Measurements from ENCODE around the gene PHF14.
"Not testable (repeated sequence)": the region's sequence is repeated elsewhere in the genome, so short reads cannot be mapped to it uniquely, and the experiment has no call there.

PHF14 gene

DNA sequence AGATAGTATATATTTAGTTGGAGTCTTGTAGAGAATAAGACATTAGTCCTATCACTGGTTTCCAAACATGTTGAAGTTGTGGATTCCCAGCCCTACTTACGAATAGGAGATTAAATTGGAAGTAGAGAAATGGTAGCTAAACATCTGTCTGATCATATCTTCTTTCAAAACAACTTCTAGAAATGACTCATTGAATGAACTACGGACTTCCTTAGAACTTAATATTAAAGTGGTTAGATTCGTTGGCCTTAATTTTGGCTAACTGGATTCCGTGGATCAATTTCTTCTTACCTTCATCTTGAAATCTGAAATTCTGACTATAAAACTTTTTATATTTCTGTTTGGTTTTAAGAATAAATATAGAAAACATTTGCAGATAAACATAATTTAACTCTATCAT lies 3.4 kb downstream of the PHF14 start:
- DNase-seq (ENCODE audit: low read depth): no peak

- DNase-seq (ENCODE audit: low read depth): no peak
These were observed 7.6 kb downstream of the PHF14 start for GRCh38 chr7:10981317-10981716.

GRCh38 chr7:10990748-10991147 lies 17.1 kb downstream of the PHF14 start:
- not testable (repeated sequence) for DNase-seq (ENCODE audit: low read depth)

DNA sequence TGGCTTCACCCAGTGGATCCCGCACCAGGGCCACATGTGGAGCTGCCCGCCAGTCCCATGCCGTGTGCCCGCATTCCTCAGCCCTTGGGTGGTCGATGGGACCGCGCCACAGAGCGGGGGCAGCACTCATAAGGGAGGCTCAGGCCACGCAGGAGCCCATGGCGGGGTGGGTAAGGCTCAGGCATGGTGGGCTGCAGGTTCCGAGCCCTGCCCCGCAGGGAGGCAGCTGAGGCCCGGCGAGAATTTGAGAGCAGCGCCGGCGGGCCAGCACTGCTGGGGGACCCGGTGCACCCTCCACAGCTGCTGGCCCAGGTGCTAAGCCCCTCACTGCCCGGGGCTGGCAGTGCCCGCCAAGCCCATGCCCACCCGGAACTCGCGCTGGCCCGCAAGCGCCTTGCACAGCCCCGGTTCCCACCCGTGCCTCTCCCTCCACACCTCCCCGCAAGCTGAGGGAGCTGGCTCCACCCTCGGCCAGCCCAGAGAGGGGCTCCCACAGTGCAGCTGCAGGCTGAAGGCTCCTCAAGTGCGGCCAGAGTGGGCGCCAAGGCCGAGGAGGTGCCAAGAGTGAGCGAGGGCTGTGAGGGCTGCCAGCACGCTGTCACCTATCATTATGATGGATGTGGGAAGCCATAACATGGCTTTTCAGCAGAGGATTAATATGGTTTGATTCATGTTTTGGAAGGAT lies 22.0 kb downstream of the PHF14 start:
- DNase-seq (ENCODE audit: low read depth): not testable (repeated sequence)

DNA sequence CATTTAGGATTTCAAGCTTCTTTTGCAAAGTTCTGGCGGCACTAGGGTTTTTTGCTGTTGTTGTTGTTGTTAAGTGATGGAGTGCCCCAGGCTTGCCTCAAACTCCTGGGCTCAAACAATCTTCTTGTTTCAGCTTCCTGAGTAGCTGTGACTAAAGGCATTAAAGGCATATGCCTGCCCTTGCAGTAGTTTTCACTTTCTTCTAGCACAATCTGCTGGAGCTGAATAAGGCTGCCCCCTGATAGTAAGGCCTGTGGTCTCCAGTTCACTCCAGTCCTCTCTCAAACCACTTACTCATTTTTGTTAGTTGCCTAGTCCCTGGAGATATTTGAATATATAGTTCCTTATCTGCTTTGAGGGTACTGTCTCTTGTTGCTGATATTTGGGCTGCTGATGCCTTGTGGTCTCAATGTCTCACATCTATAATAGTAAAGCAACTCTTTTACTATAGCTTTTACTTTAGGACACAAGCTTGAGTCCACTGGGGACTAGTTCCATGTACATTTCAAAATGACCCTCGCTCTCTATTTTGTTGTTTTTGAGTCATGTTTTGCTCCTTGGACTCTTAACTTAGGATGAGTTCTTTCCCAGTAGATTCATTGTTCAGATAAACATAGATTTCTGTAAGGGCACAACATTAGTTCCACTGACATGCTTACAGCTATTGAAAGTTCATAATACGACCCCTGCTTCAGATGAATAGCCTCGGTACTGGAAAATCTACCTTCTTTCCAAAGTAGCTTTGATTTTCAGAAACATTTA lies 25.5 kb downstream of the PHF14 start:
- DNase-seq (ENCODE audit: low read depth): no peak

DNA sequence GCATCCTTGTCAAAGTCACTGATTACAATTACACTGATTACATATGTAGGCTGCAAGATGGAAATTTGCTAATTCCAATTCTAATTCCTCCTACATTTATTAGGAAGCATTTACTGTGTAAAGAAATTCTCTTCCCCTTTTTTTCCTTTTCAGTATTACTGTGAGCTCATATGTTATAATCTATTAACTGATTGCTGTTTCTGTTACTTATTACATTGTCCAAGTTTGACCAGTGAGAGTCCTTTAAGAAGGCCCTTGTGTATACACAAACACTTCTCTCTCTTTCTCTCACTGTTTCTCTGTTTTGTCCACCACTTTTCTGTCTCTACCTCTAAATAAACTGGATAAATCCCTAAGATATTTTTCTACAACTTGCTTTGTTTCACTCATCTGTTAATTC lies 31.5 kb downstream of the PHF14 start:
- DNase-seq (ENCODE audit: low read depth): no peak

DNA sequence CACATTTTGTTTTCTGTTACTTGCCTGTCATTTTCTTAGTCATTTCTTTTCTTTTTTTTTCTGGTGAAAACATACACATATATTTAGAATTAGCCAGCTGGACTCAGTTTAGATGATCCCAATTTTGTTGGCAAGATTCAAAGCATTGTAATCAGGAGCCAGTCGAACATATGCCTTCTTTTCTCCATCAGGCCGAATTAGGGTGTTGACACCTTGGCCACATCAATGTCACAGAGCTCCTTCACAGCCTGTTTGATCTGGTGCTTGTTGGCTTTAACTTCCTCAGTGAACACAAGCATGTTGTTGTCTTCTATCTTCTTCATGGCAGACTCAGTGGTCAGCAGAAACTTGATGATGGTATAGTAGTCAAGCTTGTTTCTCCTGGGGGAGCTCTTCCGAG lies 32.6 kb downstream of the PHF14 start:
- DNase-seq (ENCODE audit: low read depth): no peak

DNA sequence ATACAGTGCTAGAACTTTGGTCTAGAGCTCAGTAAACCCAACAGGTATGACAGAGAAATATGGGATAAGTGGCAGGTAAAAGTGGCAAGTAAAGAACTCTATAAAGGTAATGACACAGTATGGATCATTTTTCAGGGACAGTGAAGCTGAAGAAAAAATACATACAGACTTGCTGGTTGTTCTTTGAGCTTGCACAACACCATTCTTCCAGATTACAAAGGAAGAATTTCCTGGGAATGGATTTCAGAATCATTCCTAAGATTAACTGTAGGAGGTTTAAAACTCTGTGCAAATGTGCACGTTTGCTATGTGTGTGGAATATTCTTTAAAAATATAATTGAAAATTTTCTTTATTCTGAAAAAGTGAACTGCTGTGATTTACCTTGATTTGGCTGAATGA lies 36.0 kb downstream of the PHF14 start:
- no peak for DNase-seq (ENCODE audit: low read depth)

- no peak for DNase-seq (ENCODE audit: low read depth)
These were observed 47.8 kb downstream of the PHF14 start for GRCh38 chr7:11021468-11021867.

GRCh38 chr7:11026452-11027359 lies 53.0 kb downstream of the PHF14 start:
- DNase-seq (ENCODE audit: low read depth): no peak

GRCh38 chr7:11035661-11036060 lies 62.0 kb downstream of the PHF14 start:
- no peak for DNase-seq (ENCODE audit: low read depth)

GRCh38 chr7:11039974-11040373 lies 66.3 kb downstream of the PHF14 start:
- DNase-seq (ENCODE audit: low read depth): no peak

DNA sequence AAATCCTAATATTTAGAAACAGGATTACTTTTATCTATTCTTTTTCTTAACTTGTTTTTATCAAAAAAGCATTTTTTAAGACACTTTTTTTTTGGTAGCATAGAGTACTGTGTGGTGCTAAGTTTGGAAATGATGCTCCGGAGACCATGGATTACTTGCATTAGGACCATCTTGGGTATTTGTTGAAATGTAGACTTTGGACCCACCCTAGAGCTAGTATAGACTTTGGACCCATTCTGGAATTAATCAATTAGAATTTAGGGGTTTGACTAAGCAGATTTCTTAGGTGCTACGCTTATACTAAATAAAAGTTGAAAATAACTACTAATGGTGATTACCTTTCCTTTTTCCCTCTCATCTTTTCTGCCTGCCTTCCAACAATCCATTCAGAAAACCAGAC lies 80.4 kb downstream of the PHF14 start:
- DNase-seq (ENCODE audit: low read depth): no peak

DNA sequence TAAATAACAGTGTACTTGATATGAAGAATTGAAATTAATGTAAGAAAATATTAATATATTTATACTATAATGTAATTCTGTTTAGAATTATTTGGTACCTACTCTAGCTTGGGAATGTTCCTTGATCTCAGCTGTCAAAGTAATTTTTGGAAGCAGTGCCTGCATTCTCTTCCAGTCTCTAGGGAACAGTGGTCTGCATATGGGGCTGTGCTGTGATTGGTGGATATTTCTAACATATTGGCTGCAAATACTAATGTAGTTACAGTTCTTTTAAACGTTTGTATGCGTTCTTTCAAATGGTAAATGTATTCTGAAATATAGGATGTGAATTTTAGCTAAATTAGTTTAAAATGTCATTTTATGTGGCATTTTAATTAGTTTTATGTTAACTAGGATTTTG lies 87.2 kb downstream of the PHF14 start:
- no peak for DNase-seq (ENCODE audit: low read depth)

DNA sequence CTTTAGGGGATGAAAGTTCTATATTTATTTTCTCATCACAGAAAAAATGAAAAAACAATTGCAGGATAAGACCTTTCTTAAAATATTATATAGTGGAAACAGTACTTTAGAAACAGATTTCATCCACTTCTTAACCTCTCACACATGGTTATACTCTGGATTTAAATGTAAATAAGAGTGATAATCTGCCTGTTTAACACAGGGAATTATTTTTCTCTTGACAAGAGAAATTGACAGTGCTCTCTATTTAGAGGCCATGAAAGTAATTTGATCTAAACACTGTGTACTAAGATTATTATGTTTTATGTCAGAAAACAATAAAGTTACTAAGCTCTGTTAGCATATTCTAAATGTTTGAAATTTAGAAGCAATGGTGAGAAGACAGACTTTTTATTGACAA lies 88.4 kb downstream of the PHF14 start:
- no peak for DNase-seq (ENCODE audit: low read depth)

DNA sequence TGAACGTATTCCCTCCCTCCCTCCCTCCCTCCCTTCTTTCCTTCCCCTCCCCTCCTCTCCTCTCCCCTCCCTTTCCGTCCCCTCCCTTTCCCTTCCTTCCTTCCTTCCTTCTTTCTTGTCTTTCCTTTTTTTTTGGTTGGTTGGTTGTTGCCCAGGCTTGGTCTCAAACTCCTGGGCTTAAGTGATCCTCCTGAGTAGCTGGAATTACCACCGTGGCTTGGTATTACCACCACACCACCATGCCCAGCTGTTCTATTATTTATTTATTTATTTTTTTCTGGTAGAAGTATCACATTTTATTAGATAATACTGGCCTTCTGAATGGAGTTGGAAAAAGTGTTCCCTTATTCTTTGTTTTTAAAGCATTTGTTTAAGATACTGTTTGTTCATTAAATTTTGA lies 95.9 kb downstream of the PHF14 start:
- DNase-seq (ENCODE audit: low read depth): no peak

DNA sequence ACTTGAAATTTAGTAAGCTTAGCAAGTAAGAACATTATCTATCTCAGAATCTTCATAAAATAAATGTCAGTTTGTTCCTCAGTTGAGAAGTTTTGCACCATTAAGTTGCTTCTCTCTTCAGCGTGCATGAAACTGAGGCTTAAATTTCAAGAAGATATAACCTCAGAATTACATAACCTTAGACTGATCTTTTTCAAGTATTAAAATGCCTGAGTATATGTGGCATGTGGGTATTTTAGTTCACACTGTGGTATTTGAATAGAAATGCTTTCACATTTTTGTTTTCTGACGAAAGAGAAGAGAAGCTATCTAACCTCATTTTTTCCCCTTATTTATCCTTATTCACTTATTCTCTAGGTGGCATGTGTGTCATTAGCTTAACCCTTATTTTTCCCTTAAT lies 104.1 kb downstream of the PHF14 start:
- no peak for DNase-seq (ENCODE audit: low read depth)

DNA sequence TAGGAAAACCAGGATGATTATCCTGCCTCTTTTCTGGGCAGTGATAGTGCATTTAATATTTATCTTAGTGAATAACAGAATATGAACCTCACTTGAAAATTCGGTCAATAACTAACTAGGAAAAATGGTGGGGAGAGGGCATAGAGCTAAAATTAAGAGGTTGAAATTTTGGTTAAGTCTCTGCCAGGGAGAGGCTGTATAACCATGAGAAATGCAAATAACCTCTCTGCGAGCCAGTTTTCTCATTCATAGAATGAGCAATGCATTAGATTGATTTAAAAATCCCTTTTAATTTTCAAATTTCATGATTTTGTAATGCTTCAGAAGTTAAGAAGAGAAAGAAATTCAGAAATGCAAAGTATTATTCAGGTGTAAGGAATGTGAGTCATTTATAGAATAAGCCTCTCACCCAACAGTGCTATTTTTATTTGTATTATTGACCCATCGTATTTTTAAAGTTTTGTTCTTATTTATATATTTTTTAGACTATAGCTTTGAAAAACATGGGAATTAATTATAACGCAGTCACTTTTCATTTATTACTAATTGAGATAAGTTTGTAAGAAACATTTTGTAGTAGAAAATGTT lies 104.7 kb downstream of the PHF14 start:
- DNase-seq (ENCODE audit: low read depth): no peak

DNA sequence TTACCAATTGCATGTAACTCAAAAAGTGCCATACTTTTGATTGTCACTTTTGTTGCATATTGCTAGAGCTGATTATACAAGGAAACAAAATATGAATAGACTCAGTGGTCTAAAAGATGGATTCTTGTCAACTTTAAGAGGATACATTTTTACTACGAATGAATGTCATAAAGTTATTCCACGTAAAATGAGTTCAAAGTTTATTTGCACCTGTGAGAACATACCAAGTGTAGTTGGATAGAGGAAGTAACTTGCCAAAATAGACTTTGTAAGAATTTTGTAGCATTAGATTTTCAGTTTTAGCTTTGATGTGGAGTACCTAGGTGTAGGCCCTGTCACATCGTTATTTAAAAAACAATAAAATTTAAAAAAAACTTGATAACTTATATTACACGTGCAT lies 106.2 kb downstream of the PHF14 start:
- no peak for DNase-seq (ENCODE audit: low read depth)

- no peak for DNase-seq (ENCODE audit: low read depth)
These were observed 108.4 kb downstream of the PHF14 start for GRCh38 chr7:11082121-11082520.

DNA sequence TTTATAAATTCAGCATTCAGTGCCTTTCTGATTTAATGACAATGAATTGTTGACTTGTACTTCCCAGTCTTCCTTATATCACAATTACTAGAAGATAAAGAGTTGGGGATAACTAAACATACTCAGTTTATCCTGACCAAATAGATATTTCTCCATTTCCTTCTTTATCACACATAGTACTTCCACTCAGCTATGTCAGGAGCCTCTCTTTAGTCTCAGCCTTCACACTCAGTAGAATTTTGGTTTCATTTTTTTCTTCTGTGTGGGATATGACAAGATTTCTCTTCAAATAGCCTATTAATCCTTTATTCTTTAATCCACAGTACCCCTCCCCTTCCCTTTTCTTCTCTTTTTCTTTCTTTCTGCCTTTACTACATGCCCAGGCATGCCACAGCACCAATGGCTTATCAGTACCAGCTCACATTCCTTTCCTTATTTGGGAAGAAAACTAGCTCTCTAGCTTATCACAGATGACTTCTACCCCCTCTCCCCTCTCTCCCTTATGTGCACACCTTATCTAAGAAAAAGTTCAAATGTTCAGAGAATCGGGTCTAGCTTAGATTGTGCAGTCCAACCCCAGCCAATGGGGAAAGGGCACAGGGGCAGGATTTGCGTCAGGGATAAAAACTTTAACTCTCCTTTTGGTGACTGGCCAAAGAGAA lies 109.0 kb downstream of the PHF14 start:
- no peak for DNase-seq (ENCODE audit: low read depth)

DNA sequence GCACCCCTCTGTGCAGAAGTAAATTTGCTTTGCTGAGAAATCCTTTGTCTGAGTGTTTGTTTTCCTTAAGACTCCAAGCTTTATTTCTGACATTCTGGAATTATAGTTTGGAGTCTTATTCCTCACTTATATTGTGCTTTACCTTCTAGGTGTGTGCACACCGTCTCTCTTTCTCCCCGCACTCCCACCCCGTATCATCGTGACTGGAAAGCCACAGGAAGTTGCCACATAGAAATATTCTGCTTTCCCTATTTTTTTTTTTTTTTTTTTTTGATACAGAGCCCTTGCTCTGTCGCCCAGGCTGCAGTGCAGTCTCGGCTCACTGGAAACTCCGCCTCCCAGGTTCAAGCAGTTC lies 109.5 kb downstream of the PHF14 start:
- DNase-seq (ENCODE audit: low read depth): no peak
